ENCODE data around the gene SHC3.

Gene SHC3

DNA sequence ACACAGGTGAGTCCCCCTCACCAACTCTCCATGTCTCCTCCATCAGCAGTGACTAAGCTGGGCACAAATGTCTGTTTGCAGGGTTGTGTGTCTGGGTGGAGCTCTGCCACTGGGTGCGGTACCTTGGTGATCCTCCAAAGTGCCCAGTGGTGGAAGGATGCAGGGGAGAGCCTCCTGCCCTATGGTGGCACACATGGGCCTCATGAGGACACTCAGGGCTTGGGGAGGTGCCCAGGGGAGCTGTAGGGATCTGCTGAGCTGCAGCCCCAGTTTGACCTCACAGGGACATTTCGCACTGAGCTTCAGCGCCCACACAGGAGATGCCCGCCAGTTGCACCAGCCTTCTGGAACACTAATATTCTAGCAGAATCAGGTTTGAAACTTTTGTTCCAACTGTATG, 157.9 kb downstream of the SHC3 start:
- H3K4me3 ChIP-seq (ENCODE audit: low read depth in 1 of 2, low read length in 1 of 2) = no peak overlapping the region

GRCh38 chr9:89015336-89015735, 163.3 kb downstream of the SHC3 start:
- H3K36me3 ChIP-seq = no peaks in the 10 kb centered on the region
- no peak overlapping the region for H3K27ac ChIP-seq
- no peak overlapping the region for H3K4me3 ChIP-seq (ENCODE audit: low read depth in 1 of 2, low read length in 1 of 2)
- no peaks in the 10 kb centered on the region for H3K9me3 ChIP-seq
- no peaks in the 10 kb centered on the region for H3K27me3 ChIP-seq
- TF ChIP-seq, protein P1, sequence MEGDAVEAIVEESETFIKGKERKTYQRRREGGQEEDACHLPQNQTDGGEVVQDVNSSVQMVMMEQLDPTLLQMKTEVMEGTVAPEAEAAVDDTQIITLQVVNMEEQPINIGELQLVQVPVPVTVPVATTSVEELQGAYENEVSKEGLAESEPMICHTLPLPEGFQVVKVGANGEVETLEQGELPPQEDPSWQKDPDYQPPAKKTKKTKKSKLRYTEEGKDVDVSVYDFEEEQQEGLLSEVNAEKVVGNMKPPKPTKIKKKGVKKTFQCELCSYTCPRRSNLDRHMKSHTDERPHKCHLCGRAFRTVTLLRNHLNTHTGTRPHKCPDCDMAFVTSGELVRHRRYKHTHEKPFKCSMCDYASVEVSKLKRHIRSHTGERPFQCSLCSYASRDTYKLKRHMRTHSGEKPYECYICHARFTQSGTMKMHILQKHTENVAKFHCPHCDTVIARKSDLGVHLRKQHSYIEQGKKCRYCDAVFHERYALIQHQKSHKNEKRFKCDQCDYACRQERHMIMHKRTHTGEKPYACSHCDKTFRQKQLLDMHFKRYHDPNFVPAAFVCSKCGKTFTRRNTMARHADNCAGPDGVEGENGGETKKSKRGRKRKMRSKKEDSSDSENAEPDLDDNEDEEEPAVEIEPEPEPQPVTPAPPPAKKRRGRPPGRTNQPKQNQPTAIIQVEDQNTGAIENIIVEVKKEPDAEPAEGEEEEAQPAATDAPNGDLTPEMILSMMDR (IDR thresholded peaks at IDR 0.05) = no peak
- peaks cover 0 to 7% of the 10 kb centered on the region in 2 experiments for H3K4me1 ChIP-seq (ENCODE audit: control insufficient read depth in 1 of 2, insufficient read depth in 1 of 2, low read depth in 1 of 2, low read length in 1 of 2)

More for the DNA sequence above, 157.9 kb downstream of the SHC3 start:
- Histone ChIP-seq H3K27ac (no peak overlapping the region), H3K27me3 (no peaks in the 10 kb centered on the region), H3K4me1 (ENCODE audit: control insufficient read depth in 1 of 2, insufficient read depth in 1 of 2, low read depth in 1 of 2, low read length in 1 of 2) (peaks cover 15 to 21% of the 10 kb centered on the region in 2 experiments), H3K36me3 (no peaks in the 10 kb centered on the region), H3K9me3 (no peaks in the 10 kb centered on the region)
- TF ChIP-seq, protein P1 (IDR thresholded peaks at IDR 0.05) = no peak

GRCh38 chr9:89014153-89014552, 164.5 kb downstream of the SHC3 start:
- Histone ChIP-seq H3K27me3 (no peaks in the 10 kb centered on the region), H3K4me1 (ENCODE audit: control insufficient read depth in 1 of 2, insufficient read depth in 1 of 2, low read depth in 1 of 2, low read length in 1 of 2) (peaks cover 0 to 19% of the 10 kb centered on the region in 2 experiments), H3K4me3 (ENCODE audit: low read depth in 1 of 2, low read length in 1 of 2) (no peak overlapping the region), H3K9me3 (no peaks in the 10 kb centered on the region), H3K27ac (no peak overlapping the region), H3K36me3 (no peaks in the 10 kb centered on the region)
- TF ChIP-seq, protein P1 (IDR thresholded peaks at IDR 0.05) = no peak

- H3K36me3 ChIP-seq = no peaks in the 10 kb centered on the region
- no peak overlapping the region for H3K4me3 ChIP-seq (ENCODE audit: low read depth in 1 of 2, low read length in 1 of 2)
- no peaks in the 10 kb centered on the region for H3K27me3 ChIP-seq
- peaks cover 0 to 24% of the 10 kb centered on the region in 2 experiments for H3K4me1 ChIP-seq (ENCODE audit: control insufficient read depth in 1 of 2, insufficient read depth in 1 of 2, low read depth in 1 of 2, low read length in 1 of 2)
- TF ChIP-seq, protein P1 (IDR thresholded peaks at IDR 0.05) = no peak
- no peaks in the 10 kb centered on the region for H3K9me3 ChIP-seq
- no peak overlapping the region for H3K27ac ChIP-seq
Measured at GRCh38 chr9:89013660-89014059, 165.0 kb downstream of the SHC3 start.

DNA sequence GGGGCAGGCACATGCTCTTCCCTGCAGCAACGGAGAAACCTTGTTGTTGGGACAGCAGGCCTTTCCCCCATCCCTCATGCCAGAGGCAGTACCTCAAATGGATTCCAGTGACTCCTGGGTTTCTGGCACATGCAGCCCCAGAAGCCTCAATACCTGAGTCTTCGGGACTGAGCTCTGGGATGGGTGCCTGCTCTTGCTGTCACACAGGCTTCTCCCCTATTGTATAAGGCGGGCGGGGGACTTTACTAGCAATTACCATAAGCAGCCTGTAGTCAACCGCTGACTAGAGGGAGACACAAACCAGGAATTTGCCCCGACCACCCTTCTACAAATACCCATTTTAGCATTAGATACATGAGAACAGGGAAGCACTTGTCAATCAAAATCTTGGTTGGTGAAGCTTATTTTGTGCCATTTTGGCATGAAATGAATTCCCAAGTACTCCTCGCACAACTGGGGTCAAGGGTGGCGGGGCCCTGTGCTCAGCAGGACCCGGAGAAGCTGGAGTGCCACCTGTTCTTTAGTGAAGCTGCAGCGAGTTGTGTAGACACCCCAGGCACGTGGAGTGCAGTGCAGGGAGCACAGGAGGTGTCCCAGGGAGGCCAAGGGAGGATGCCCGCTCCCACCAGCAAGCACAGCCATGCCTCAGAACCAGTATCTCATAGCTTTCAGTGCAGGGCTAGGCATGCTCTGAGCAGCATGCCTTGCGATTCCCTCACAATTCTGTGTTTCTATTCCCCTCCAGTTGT, 166.2 kb downstream of the SHC3 start:
- H3K9me3 ChIP-seq = no peaks in the 10 kb centered on the region
- H3K4me1 ChIP-seq (ENCODE audit: control insufficient read depth in 1 of 2, insufficient read depth in 1 of 2, low read depth in 1 of 2, low read length in 1 of 2) = peaks cover 0 to 26% of the 10 kb centered on the region in 2 experiments
- no peak overlapping the region for H3K4me3 ChIP-seq (ENCODE audit: low read depth in 1 of 2, low read length in 1 of 2)
- no peaks in the 10 kb centered on the region for H3K27me3 ChIP-seq
- TF ChIP-seq, protein P1 (IDR thresholded peaks at IDR 0.05) = no peak
- no peaks in the 10 kb centered on the region for H3K36me3 ChIP-seq
- no peak overlapping the region for H3K27ac ChIP-seq

All from neutrophil (primary cell).